ENCODE results near the gene CFLAR. TPM values are rescaled to one million over a fixed set of nuclear protein-coding genes. Genes with fewer than 3 reads are reported as not detected.

The CFLAR gene
- total and polyA plus RNA-seq, 9 of the 15 experiments (the other 6 are each of a cell fraction or from before 2014, with no cell fraction given): 27.5 to 102 (median 54.0) TPM

DNA sequence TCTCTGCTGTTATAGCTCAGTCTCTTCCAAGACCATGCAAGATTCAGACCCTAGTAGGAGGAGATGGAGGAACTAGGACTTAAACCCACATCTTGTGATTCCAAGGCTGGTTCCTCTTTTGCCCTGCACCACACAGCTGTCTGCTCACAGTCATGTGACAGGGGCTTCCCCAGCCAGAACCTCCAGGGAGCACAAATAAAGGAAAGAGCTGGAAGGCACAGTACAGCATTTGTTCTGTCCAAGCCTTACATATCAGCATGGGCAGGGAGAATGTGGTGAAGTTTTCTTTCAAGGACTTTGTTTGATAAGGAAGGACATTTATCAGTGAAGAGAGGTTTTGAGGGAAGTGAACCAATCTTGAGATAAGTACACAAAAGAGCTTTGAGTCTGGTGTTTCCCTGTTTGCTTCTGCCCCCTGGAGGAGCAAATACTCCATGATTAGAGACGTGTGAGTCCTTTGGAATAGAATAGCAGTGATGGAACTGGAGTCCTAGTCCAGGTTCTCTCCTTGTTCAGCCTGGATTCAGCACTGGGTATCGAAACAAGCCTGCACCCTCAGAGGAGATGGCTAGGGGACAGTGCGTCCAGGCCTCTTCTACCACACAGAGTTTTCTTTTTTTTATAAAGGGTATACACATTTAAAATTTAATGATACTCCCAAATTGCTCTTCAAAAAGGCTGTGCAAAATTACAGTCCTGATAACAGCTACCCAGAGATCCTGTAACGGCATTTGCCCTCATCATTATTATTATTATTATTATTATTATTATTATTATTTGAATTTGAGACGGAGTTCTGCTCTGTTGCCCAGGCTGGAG, 42.4 kb downstream of the CFLAR start (continued):
- TF ChIP-seq NR2C2 (CRISPR knock-in tag; IDR thresholded peaks at IDR 0.05) (no peak), NR2C2 (tag; IDR thresholded peaks at IDR 0.05) (0 out of 2 replicates have a peak, but pooled peaks have one; percentile 8), COPS2 (conservative IDR thresholded peaks at IDR 0.05) (no peak), MEF2D (tag; conservative IDR thresholded peaks at IDR 0.05; ENCODE audit: low read depth) (no peak), TAF9B (IDR thresholded peaks at IDR 0.05; ENCODE audit: partially characterized antibody) (peak; percentile 39), ZNF561 (CRISPR knock-in tag; conservative IDR thresholded peaks at IDR 0.05) (no peak), ZNF76 (CRISPR knock-in tag; IDR thresholded peaks at IDR 0.05; ENCODE audit: borderline replicate concordance) (no peak), MAFF (IDR thresholded peaks at IDR 0.05; ENCODE audit: low read length) (no peak), SPI1 (IDR thresholded peaks at IDR 0.05; ENCODE audit: borderline replicate concordance, low read depth, low read length) (peak; percentile 89), CTBP1 (IDR thresholded peaks at IDR 0.05; ENCODE audit: borderline replicate concordance) (peak; percentile 80; the same call in 1 of the 2 replicates), GABPA (tag; conservative IDR thresholded peaks at IDR 0.05; ENCODE audit: low read depth) (0 out of 2 replicates have a peak, but pooled peaks have one; percentile 18), SMARCB1 (IDR thresholded peaks at IDR 0.05; ENCODE audit: insufficient read length, low read depth) (no peak), MCM5 (IDR thresholded peaks at IDR 0.05; ENCODE audit: low read depth) (no peak), MAFG (tag; conservative IDR thresholded peaks at IDR 0.05) (no peak), ZSCAN29 (IDR thresholded peaks at IDR 0.05) (no peak), HNRNPUL1 (IDR thresholded peaks at IDR 0.05; ENCODE audit: low read length) (no peak), ZNF586 (CRISPR knock-in tag; conservative IDR thresholded peaks at IDR 0.05) (no peak), FOXM1 (IDR thresholded peaks at IDR 0.05; ENCODE audit: low read depth) (0 out of 2 replicates have a peak, but pooled peaks have one; percentile 48), FOXM1 (CRISPR knock-in tag; IDR thresholded peaks at IDR 0.05; ENCODE audit: low read depth) (no peak)
- TF ChIP-seq, protein P1, sequence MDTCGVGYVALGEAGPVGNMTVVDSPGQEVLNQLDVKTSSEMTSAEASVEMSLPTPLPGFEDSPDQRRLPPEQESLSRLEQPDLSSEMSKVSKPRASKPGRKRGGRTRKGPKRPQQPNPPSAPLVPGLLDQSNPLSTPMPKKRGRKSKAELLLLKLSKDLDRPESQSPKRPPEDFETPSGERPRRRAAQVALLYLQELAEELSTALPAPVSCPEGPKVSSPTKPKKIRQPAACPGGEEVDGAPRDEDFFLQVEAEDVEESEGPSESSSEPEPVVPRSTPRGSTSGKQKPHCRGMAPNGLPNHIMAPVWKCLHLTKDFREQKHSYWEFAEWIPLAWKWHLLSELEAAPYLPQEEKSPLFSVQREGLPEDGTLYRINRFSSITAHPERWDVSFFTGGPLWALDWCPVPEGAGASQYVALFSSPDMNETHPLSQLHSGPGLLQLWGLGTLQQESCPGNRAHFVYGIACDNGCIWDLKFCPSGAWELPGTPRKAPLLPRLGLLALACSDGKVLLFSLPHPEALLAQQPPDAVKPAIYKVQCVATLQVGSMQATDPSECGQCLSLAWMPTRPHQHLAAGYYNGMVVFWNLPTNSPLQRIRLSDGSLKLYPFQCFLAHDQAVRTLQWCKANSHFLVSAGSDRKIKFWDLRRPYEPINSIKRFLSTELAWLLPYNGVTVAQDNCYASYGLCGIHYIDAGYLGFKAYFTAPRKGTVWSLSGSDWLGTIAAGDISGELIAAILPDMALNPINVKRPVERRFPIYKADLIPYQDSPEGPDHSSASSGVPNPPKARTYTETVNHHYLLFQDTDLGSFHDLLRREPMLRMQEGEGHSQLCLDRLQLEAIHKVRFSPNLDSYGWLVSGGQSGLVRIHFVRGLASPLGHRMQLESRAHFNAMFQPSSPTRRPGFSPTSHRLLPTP (IDR thresholded peaks at IDR 0.05; ENCODE audit: borderline replicate concordance, extremely low read depth, insufficient read length): no peak
- TF ChIP-seq, protein P2, sequence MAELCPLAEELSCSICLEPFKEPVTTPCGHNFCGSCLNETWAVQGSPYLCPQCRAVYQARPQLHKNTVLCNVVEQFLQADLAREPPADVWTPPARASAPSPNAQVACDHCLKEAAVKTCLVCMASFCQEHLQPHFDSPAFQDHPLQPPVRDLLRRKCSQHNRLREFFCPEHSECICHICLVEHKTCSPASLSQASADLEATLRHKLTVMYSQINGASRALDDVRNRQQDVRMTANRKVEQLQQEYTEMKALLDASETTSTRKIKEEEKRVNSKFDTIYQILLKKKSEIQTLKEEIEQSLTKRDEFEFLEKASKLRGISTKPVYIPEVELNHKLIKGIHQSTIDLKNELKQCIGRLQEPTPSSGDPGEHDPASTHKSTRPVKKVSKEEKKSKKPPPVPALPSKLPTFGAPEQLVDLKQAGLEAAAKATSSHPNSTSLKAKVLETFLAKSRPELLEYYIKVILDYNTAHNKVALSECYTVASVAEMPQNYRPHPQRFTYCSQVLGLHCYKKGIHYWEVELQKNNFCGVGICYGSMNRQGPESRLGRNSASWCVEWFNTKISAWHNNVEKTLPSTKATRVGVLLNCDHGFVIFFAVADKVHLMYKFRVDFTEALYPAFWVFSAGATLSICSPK (IDR thresholded peaks at IDR 0.05; ENCODE audit: borderline replicate concordance): no peak
- TF ChIP-seq, protein P3, sequence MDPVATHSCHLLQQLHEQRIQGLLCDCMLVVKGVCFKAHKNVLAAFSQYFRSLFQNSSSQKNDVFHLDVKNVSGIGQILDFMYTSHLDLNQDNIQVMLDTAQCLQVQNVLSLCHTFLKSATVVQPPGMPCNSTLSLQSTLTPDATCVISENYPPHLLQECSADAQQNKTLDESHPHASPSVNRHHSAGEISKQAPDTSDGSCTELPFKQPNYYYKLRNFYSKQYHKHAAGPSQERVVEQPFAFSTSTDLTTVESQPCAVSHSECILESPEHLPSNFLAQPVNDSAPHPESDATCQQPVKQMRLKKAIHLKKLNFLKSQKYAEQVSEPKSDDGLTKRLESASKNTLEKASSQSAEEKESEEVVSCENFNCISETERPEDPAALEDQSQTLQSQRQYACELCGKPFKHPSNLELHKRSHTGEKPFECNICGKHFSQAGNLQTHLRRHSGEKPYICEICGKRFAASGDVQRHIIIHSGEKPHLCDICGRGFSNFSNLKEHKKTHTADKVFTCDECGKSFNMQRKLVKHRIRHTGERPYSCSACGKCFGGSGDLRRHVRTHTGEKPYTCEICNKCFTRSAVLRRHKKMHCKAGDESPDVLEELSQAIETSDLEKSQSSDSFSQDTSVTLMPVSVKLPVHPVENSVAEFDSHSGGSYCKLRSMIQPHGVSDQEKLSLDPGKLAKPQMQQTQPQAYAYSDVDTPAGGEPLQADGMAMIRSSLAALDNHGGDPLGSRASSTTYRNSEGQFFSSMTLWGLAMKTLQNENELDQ (CRISPR knock-in tag; IDR thresholded peaks at IDR 0.05; ENCODE audit: borderline replicate concordance): no peak

Data from K562 (cell line).